HEK293T (cell line): Measurements from ENCODE around the gene LSAMP.
A peak's percentile ranks its signal among the peaks of the same experiment; 100 is the strongest.
"Not testable (repeated sequence)": the region's sequence is repeated elsewhere in the genome, so short reads cannot be mapped to it uniquely, and the experiment has no call there.

ENCODE experiments used
- CTCF ChIA-PET: fragments of 350-600 bp; formaldehyde crosslinking; extraction: SDS; loops from one replicate; lab custom pipeline; 2021; ENCODE audit warnings: antibody characterized with exemption, inconsistent platforms; lab: Yijun Ruan, JAX
- POLR2A ChIA-PET: fragments of 350-600 bp; formaldehyde crosslinking; extraction: SDS; loops from one replicate; lab custom pipeline; 2020; ENCODE audit warnings: antibody characterized with exemption, inconsistent platforms; lab: Yijun Ruan, JAX
- DNase-seq: peaks from one replicate; pipeline ENCODE4 v3.0.0; 2012; ENCODE audit warnings: mixed read lengths; ENCODE audit errors: extremely low spot score
- ARNT ChIP-seq: fragments of 450-650 bp; IDR thresholded peaks from 2 replicates; pipeline ENCODE4 v1.6.1; 2017; ENCODE audit warnings: mild to moderate bottlenecking
- BHLHE40 ChIP-seq: fragments of 450-650 bp; IDR thresholded peaks from 2 replicates; pipeline ENCODE4 v1.6.1; 2016; ENCODE audit warnings: mild to moderate bottlenecking, moderate library complexity, borderline replicate concordance
- CTBP1 ChIP-seq: fragments of 450-650 bp; IDR thresholded peaks from 2 replicates; pipeline ENCODE4 v1.6.1; 2016; ENCODE audit warnings: borderline replicate concordance
- ELF4 ChIP-seq: fragments of 450-650 bp; IDR thresholded peaks from 2 replicates; pipeline ENCODE4 v1.6.1; 2017; ENCODE audit warnings: antibody characterized with exemption
- FOXA1 ChIP-seq: fragments of 450-650 bp; IDR thresholded peaks from 2 replicates; pipeline ENCODE4 v1.6.1; 2016; ENCODE audit warnings: mild to moderate bottlenecking
- FOXK2 ChIP-seq: fragments of 450-650 bp; IDR thresholded peaks from 2 replicates; pipeline ENCODE4 v1.6.1; 2016; ENCODE audit warnings: mild to moderate bottlenecking
- FOXM1 ChIP-seq: fragments of 450-650 bp; IDR thresholded peaks from 2 replicates; pipeline ENCODE4 v1.6.1; 2017; ENCODE audit warnings: mild to moderate bottlenecking, borderline replicate concordance
- HDGF ChIP-seq: fragments of 450-650 bp; IDR thresholded peaks from 2 replicates; pipeline ENCODE4 v1.6.1; 2017; ENCODE audit warnings: antibody characterized with exemption, borderline replicate concordance
- L3MBTL2 ChIP-seq: fragments of 450-650 bp; conservative IDR thresholded peaks from 2 replicates; pipeline ENCODE4 v1.6.1; 2016; ENCODE audit warnings: mild to moderate bottlenecking
- LEF1 ChIP-seq: fragments of 450-650 bp; IDR thresholded peaks from 2 replicates; pipeline ENCODE4 v1.6.1; 2017; ENCODE audit warnings: mild to moderate bottlenecking, borderline replicate concordance
- NFRKB ChIP-seq: fragments of 450-650 bp; IDR thresholded peaks from 2 replicates; pipeline ENCODE4 v1.6.1; 2016; ENCODE audit warnings: mild to moderate bottlenecking, moderate library complexity
- SP1 ChIP-seq: fragments of 450-650 bp; IDR thresholded peaks from 2 replicates; pipeline ENCODE4 v1.6.1; 2017
- SUZ12 ChIP-seq: fragments of 450-650 bp; IDR thresholded peaks from 2 replicates; pipeline ENCODE4 v1.6.1; 2016; ENCODE audit warnings: mild to moderate bottlenecking
- TARDBP ChIP-seq: fragments of 450-650 bp; IDR thresholded peaks from 2 replicates; pipeline ENCODE4 v1.6.1; 2016
- ZNF384 ChIP-seq: fragments of 450-650 bp; IDR thresholded peaks from 2 replicates; pipeline ENCODE4 v1.6.1; 2016
- TF ChIP-seq, protein P1 (sequence below): fragments of 450-650 bp; IDR thresholded peaks from 2 replicates; pipeline ENCODE4 v1.6.1; 2016

Gene LSAMP

GRCh38 chr3:115792206-115792955 is 652.9 kb downstream of the LSAMP start:
- ChIA-PET CTCF (no interaction called here), POLR2A (no interaction called here)
- no peak for DNase-seq
- TF ChIP-seq, protein P1, sequence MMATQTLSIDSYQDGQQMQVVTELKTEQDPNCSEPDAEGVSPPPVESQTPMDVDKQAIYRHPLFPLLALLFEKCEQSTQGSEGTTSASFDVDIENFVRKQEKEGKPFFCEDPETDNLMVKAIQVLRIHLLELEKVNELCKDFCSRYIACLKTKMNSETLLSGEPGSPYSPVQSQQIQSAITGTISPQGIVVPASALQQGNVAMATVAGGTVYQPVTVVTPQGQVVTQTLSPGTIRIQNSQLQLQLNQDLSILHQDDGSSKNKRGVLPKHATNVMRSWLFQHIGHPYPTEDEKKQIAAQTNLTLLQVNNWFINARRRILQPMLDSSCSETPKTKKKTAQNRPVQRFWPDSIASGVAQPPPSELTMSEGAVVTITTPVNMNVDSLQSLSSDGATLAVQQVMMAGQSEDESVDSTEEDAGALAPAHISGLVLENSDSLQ: no peak
- TF ChIP-seq FOXM1 (no peak), SUZ12 (no peak), FOXK2 (no peak), L3MBTL2 (no peak), LEF1 (no peak), ARNT (no peak), CTBP1 (no peak), ZNF384 (no peak), ELF4 (no peak), NFRKB (no peak), SP1 (no peak), TARDBP (no peak)

DNA sequence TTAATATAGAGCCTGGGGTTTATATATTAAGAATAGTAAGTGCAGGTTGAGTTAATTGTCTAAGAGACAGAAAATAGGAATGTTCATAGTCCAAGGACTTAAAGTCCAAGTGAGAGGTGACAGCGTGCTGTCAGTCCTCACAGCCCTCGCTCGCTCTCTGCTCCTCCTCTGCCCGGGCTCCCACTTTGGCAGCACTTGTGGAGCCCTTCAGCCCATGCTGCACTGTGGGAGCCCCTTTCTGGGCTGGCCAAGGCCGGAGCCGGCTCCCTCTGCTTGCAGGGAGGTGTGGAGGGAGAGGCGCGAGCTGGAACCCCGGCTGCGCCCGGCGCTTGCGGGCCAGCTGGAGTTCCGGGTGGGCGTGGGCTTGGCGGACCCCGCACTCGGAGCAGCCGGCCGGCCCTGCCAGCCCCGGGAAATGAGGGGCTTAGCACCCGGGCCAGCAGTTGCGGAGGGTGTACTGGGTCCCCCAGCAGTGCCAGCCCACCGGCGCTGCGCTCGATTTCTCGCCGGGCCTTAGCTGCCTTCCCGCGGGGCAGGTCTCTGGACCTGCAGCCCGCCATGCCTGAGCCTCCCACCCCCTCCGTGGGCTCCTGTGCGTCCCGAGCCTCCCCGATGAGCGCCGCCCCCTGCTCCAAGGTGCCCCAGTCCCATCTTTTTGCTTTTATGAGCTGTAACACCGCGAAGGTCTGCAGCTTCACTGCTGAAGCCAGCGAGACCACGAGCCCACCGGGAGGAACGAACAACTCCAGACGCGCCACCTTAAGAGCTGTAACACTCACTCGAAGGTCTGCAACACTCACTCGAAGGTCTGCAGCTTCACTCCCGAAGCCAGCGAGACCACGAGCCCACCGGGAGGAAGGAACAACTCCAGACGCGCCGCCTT is 653.8 kb downstream of the LSAMP start:
- CTCF ChIA-PET, POLR2A ChIA-PET, DNase-seq: not testable (repeated sequence)

DNA sequence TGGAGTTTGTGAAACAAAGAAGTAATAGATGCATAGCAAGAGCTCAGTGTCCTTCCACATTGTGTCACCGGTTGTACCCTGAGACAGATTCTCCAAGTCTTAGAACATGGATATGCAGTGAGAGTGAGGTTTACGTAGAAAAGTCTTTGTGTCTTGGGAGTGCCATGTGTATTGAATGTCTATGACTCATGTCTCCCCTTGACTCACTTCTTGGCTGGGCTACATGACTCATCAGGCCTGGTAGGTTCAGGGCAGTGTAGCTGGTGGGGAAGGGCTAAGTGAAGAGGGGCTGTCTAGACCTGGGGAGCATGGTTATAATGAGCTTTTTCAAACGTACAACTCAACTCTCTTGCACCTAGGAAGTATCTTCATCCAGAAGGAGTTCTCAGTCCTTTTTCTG is 654.5 kb downstream of the LSAMP start:
- TF ChIP-seq NFRKB: no peak
- TF ChIP-seq FOXM1: no peak
- no peak for TF ChIP-seq SP1
- no peak for TF ChIP-seq FOXA1
- no peak for TF ChIP-seq TARDBP
- TF ChIP-seq ELF4: no peak
- no peak for TF ChIP-seq HDGF
- peak; percentile 37 for DNase-seq
- POLR2A ChIA-PET: no interaction called here
- CTCF ChIA-PET: no interaction called here

DNA sequence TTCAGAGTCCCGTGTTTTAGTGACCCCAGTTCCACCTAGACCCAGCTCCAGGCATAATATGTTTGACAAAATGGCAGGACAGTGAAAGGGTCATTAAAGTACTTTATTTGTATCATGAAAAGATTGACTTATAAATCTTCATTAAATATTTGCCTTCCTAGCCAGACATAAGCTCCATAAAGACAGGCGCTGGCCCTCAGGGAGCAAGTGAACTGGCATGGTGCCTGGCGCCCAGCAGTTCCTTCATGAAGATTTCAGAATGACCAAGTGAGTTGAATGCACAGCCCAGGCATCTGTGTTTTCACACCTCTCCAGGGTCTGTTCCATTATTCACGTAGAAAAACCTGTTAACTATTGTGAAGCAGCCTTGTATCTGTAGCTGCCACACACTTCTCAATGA is 655.8 kb downstream of the LSAMP start:
- ChIA-PET POLR2A (no interaction called here), CTCF (no interaction called here)
- no peak for TF ChIP-seq SUZ12
- TF ChIP-seq ARNT: no peak
- DNase-seq: no peak

DNA sequence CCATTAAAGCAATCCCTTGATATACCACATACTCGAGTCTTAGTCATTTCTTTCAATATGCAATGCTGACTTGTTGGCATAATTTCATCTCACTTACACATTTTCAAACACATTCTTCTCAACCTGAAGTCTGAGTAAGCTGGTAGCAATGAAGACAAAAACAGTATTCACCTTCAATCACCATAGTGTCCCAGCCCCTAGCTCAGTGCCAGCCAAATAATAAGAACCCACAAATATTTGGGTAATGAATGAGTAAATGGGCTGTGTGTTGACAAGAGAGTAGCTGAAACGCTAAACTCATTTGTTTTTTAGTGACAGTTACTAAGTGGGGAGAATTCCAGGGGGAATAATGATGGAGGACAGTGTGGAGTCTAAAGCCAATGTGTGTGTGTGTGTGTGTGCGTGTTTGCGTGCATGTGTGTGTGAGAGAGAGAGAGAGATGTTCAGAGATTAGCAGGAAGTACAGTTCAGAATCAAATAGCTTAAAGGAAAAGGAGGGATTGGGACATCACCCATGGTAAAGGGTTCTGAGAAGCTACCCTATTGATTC is 656.3 kb downstream of the LSAMP start:
- no peak for DNase-seq
- ChIA-PET POLR2A (no interaction called here), CTCF (no interaction called here)
- TF ChIP-seq FOXA1 (no peak), L3MBTL2 (no peak), FOXM1 (no peak), LEF1 (no peak), ZNF384 (no peak), NFRKB (no peak), FOXK2 (no peak), SP1 (no peak), ARNT (no peak), ELF4 (no peak), BHLHE40 (no peak), TARDBP (no peak), CTBP1 (no peak), SUZ12 (no peak), HDGF (no peak)
- TF ChIP-seq, protein P1: no peak

- no peak for DNase-seq
- TF ChIP-seq HDGF (no peak), BHLHE40 (no peak), LEF1 (no peak), L3MBTL2 (no peak), SP1 (no peak), FOXA1 (no peak), FOXM1 (no peak), SUZ12 (no peak), TARDBP (no peak), ZNF384 (no peak), ELF4 (no peak), NFRKB (no peak), ARNT (no peak), CTBP1 (no peak), FOXK2 (no peak)
- TF ChIP-seq, protein P1: no peak
- POLR2A ChIA-PET: no interaction called here
- CTCF ChIA-PET: no interaction called here
Measured at GRCh38 chr3:115787818-115788217, 657.5 kb downstream of the LSAMP start.
